GM19099 (cell line): Measurements from ENCODE around the gene PPP2R5B.

Experiments used
- POLR2A ChIP-seq: IDR thresholded peaks from 3 replicates; pipeline ENCODE4 v1.6.1; 2011; ENCODE audit warnings: low read depth; ENCODE audit not compliant: insufficient read length; ENCODE audit errors: extremely low read depth

PPP2R5B gene

GRCh38 chr11:64896448-64897022 is 28.0 kb upstream of the PPP2R5B start:
- no peak for TF ChIP-seq POLR2A

DNA sequence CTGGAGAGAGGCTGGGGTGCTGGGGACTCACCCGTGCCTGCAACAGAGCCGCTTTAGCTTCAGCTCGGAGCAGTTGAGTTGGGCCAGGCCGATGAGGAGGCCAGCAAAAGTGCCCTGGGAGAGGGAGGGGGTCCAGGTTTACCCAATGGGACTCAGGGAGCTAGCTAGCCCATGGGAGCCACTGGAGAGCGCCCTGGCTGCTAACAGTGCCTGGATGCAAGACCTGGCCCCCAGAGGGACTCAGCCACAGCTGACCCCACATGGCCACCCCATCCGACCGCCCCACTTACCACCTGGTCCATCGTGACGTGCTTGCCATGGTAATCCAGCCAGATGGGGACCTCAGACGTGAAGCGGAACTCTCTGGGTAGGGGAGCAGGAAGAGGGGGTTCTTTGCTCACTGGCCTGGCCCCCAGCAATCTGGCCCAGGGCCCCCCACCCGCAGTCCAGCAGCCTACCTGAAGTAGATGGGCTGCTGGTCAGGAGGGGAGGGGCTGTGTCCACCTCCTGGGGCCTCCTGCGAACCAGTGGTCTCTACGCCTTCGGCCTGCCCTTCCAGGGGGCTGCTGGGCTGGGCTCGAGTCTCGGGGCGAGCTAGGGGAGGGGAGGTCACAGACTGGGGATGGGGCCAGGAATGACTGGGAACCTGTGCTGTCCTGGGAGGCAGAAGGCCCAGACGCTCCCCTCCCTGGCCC is 27.0 kb upstream of the PPP2R5B start:
- TF ChIP-seq POLR2A, result no peak

- TF ChIP-seq POLR2A, result no peak
Observed at GRCh38 chr11:64898076-64898445, 26.4 kb upstream of the PPP2R5B start.

DNA sequence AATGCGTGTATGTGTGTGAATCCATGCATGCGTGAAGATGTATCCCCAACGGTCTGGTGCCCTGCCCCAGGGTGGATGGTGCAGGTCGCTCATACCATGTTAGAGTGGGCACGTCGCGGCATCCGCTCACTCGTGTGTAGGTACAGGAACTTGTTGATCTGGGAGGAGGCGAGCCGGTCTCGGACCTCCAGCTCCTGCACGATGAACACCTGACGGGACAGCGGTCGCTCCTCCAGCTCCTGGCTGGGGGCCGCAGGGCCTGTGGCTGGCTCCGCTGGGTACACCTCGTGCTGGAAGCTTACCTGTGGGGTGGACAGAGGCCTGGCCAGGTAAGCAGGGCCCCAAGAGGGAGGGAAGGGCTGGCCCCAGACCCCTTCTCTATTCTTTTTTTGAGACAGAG is 25.9 kb upstream of the PPP2R5B start:
- TF ChIP-seq POLR2A, result no peak

DNA sequence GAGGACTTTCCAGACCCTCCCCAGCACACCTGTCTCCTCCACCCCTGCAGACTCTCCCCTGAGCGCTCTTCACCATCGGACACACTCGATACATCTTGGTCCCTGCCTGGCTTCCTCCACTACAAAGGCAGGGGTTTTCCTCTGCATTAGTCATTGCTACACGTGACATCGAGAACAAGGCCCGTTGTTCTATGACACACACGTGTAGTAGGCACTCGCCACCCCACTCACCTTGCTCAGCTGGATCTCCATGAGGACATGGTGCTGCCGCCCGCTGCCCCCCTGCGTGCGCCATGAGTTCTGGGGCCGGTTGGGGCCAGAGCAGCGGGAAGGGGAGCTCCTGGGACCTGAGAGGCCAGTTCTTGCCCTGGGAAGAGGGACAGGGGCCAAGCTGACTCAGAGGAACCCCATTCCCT is 24.2 kb upstream of the PPP2R5B start:
- TF ChIP-seq POLR2A, result no peak

- TF ChIP-seq POLR2A, result no peak
Observed at GRCh38 chr11:64900774-64901173, 23.7 kb upstream of the PPP2R5B start.

DNA sequence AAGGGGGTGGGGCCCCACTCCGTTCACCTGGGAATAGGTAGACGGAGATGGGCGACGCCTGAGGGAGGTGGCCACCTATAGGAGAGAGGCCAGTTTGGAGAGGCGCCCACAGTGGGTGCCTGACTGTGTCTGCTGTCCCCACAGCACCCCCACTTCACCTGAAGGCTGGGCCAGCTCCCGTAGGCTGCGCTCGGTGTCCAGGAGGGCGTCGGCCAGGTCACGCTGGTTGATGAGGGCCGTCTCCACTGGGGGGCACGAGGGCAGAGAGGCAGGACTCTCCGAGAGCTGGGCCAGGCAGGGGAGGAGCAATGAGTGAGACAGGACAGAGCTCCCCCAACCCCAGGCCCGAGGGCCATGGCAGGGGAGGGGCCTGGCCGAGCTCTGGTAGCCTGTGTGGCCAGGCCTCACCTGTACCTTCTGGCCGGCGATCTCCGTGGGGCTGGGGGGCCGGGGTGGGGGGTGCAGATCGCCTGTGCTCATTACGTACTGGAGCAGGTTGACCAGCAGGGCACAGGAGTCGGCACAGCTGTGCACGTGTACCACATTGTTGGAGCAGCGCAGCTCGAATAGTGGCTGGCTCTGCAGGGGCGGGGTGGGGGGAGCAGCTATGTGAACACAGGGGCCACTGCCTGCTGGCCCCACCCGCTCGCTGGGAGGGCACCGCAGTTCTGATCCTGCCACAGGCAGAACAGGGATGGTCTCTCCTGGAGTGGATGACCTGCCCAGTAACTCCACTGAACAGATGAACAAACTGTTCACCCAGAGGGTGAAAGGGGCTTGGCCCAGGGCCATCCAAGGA is 22.2 kb upstream of the PPP2R5B start:
- TF ChIP-seq POLR2A, result no peak

DNA sequence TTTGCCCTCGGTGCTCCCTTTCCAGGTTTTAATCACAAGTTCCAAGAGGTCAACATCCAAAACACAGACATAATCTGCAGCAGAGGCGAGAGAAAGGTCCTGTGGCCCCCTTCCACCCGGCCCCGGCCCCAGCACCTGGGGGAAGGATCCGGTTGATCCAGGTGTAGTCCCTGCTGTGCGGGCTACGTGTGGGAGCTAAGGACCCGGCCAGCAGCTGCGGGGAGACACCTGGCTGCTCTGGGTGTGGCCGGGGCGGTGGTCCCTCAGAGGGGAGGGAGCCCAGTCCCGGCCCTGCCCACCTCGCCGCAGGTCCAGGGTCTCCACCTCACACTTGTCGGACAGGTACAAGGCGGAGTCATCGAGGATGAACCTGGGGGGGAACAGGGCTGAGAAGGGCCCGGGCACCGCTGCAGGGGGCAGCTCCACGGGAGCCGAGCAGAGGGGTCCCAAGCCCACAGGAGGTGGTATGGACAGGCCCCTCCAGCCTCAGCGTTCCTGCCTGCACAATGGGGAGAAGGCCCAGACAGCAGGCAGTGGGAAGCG is 21.1 kb upstream of the PPP2R5B start:
- no peak for TF ChIP-seq POLR2A

DNA sequence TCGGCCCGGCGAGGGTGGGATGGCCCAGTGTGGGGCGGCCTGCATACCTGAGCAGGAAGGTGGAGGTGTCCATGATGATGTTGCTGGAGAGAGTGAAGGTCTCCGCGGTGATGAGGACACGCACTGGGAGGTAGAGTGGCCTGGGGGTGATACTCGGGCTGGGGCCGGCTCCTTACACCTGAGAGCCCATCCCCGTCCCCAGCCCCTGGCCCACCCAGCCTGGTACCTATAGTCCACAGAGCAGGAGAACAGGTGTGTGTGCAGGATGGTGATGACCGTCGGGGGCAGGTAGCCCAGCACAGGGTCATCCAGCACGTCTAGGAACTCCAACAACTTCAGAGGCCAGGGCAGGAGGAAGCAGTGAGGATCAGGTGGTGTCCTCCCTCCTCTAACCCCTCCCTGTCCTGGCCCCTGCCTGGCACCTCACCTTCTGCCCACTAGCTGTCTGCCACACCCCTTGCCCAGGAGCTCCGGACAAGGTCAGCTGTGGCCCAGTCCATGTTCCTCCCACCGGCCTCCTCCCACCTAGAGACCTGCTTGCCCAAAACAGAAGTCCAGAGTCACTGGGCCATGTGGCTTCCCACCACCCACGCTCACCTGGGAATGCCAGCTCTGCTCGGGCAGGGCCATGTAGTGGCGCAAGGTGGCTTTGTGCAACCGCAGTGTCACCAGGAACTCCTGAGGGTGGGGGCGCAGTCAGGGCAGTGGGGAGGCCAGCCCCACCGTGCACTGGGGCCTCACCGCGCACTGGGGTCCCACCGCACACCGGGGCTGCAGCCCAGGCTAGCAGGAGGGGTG is 18.8 kb upstream of the PPP2R5B start:
- no peak for TF ChIP-seq POLR2A

GRCh38 chr11:64906314-64906635 is 18.2 kb upstream of the PPP2R5B start:
- no peak for TF ChIP-seq POLR2A

GRCh38 chr11:64908766-64909165 is 15.7 kb upstream of the PPP2R5B start:
- TF ChIP-seq POLR2A, result no peak

DNA sequence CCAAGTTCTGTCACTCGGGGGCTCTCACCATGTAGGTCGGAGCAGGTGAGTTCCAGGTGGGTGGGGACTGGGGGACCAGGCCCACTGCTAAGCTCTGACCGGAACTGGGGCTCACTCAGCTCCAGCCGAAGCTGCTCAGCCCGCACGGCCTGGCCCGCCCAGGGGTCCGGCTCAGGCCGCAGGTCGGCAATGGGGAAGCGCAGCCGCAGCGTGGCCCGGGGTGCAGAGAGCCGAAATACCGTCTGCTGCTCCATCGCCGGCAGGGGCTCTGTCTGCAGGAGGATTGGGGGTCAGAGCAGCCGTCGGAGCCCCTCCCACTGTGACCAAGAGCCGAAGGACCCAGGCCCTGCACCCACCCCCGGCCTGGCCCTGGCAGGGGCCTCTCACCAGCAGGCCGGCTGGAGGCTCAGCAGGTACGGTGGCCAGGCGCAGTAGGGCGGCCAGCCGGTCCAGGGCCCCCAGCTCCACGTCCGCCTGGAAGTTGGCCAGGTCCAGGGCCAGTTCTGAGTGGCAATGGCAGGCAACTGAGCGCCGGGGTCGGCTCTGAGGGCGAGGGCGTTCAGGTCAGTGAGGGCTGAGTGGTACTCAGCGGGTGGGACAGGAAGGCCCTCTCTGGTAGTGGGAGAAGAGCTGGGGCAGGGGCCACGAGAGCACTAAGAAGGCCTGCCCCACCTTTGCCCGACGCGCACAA is 14.7 kb upstream of the PPP2R5B start:
- no peak for TF ChIP-seq POLR2A

GRCh38 chr11:64910451-64911093 is 13.9 kb upstream of the PPP2R5B start:
- no peak for TF ChIP-seq POLR2A

DNA sequence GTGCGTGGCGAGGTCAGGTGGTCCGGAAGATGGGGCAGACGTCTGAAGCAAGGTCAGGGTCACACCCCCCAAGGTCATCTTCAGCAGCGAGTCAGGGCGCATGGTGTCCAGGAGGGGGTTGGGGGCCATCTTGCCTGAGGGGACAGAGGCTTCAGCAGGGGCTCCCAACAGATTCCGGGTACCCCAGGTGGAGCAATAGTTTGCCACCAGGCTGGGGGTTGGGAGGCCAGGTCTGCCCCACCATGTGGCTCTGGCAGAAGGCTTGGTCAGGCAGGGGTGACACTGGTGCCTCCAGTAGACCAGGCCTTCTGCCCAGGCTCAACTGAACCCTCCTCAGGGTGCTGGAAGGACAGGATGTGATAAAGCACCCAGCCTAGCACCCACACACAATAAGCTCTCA is 13.3 kb upstream of the PPP2R5B start:
- no peak for TF ChIP-seq POLR2A
